GM12892 (cell line): Measurements from ENCODE around the gene NDUFS3.

Experiments used
- POLR2A ChIP-seq: IDR thresholded peaks from 2 replicates; pipeline ENCODE4 v1.6.1; 2011; ENCODE audit warnings: low read depth, low read length, control low read depth
- POLR2AphosphoS5 ChIP-seq: IDR thresholded peaks from 2 replicates; pipeline ENCODE4 v1.6.1; 2011; ENCODE audit warnings: low read depth, low read length, control low read depth
- TAF1 ChIP-seq: IDR thresholded peaks from 2 replicates; pipeline ENCODE4 v1.6.1; 2011; ENCODE audit warnings: low read depth, mild to moderate bottlenecking, control low read depth, low read length, borderline replicate concordance

- TF ChIP-seq POLR2A (no peak), POLR2AphosphoS5 (no peak), TAF1 (no peak)
Observed at GRCh38 chr11:47571895-47572294, 7.0 kb upstream of the NDUFS3 start.
